Keratinocyte (primary cell): Measurements from ENCODE around the gene ENTPD6.

ENCODE experiments used
- EZH2 ChIP-seq: IDR thresholded peaks from one replicate; pipeline ENCODE4 v1.6.1; 2012; ENCODE audit warnings: inconsistent platforms, mild to moderate bottlenecking, low read length, moderate library complexity
- TF ChIP-seq, protein P1 (sequence below), 3 experiments: IDR thresholded peaks in 1 of 3; conservative IDR thresholded peaks in 1 of 3; optimal IDR thresholded peaks in 1 of 3; 2 replicates in 2 of 3; 3 replicates in 1 of 3; pipeline versions ENCODE3 to v1.5.1; 2011; ENCODE audit warnings: low read length in 3 of 3, mild to moderate bottlenecking in 3 of 3, moderate library complexity in 2 of 3, control low read depth in 1 of 3, inconsistent platforms in 1 of 3; ENCODE audit not compliant: insufficient read depth in 2 of 3; ENCODE audit errors: extremely low read depth in 1 of 3

GRCh38 chr20:25212242-25212641 is 16.7 kb downstream of the ENTPD6 start:
- TF ChIP-seq, protein P1, sequence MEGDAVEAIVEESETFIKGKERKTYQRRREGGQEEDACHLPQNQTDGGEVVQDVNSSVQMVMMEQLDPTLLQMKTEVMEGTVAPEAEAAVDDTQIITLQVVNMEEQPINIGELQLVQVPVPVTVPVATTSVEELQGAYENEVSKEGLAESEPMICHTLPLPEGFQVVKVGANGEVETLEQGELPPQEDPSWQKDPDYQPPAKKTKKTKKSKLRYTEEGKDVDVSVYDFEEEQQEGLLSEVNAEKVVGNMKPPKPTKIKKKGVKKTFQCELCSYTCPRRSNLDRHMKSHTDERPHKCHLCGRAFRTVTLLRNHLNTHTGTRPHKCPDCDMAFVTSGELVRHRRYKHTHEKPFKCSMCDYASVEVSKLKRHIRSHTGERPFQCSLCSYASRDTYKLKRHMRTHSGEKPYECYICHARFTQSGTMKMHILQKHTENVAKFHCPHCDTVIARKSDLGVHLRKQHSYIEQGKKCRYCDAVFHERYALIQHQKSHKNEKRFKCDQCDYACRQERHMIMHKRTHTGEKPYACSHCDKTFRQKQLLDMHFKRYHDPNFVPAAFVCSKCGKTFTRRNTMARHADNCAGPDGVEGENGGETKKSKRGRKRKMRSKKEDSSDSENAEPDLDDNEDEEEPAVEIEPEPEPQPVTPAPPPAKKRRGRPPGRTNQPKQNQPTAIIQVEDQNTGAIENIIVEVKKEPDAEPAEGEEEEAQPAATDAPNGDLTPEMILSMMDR (optimal IDR thresholded peaks at IDR 0.05 in 1 of 3, IDR thresholded peaks at IDR 0.05 in 1 of 3, conservative IDR thresholded peaks at IDR 0.05 in 1 of 3; ENCODE audit: extremely low read depth in 1 of 3, insufficient read depth in 2 of 3, low read length in 3 of 3), result no peak
- TF ChIP-seq EZH2, result no peak
